B cell (primary cell): ENCODE measurements around the gene RILP. TPM values are rescaled to one million over a fixed set of nuclear protein-coding genes. Genes with fewer than 3 reads are reported as not detected.

Experiments used
- ATAC-seq: fragments of 200-7000 bp; cut with Tn5 transposase; one replicate; pipeline ENCODE4 v1.10.0; 2021; ENCODE audit warnings: low read depth, mild to moderate bottlenecking, moderate number of reproducible peaks, moderate library complexity
- CTCF ChIA-PET: fragments of 350-600 bp; sonication (Branson Sonifier 250); formaldehyde crosslinking; loops from one replicate; lab custom pipeline; 2021; ENCODE audit warnings: antibody characterized with exemption, inconsistent platforms; lab: Charles Lee
- POLR2A ChIA-PET: fragments of 350-600 bp; sonication (Branson Sonifier 250); formaldehyde crosslinking; loops from one replicate; lab custom pipeline; 2021; ENCODE audit warnings: antibody characterized with exemption; lab: Charles Lee
- DNase-seq: peaks from one replicate; pipeline ENCODE4 v3.0.0; 2013
- H2AFZ ChIP-seq: 2 replicates; pipeline ENCODE4 v1.6.1; 2012; ENCODE audit warnings: mild to moderate bottlenecking, low read depth, low read length; ENCODE audit not compliant: insufficient read depth, poor library complexity, severe bottlenecking
- H3K27ac ChIP-seq, 2 donors: 1 replicate in 1 of 2; 2 replicates in 1 of 2; pipeline ENCODE4 v1.5.1; 2012 to 2013; ENCODE audit warnings: low read length in 2 of 2, mild to moderate bottlenecking in 2 of 2, moderate library complexity in 1 of 2
- H3K27me3 ChIP-seq, 4 experiments: fragments of 200-600 bp in 1 of 4; sonication (generic) in 1 of 4; replicated peaks in 1 of 4; 1 replicate in 2 of 4; 2 replicates in 2 of 4; pipeline versions ENCODE4 v1.6.1 to v1.7.0; 2013 to 2016; ENCODE audit warnings: low read length in 3 of 4, mild to moderate bottlenecking in 2 of 4, mixed read lengths in 1 of 4, moderate library complexity in 1 of 4; ENCODE audit not compliant: insufficient read depth in 4 of 4, control insufficient read depth in 3 of 4; ENCODE audit errors: control extremely low read depth in 1 of 4
- H3K36me3 ChIP-seq, 2 experiments: replicated peaks in 1 of 2; 1 replicate in 1 of 2; 2 replicates in 1 of 2; pipeline versions ENCODE4 v1.6.1 to v1.7.1; 2013; ENCODE audit warnings: low read length in 1 of 2; ENCODE audit not compliant: insufficient read depth in 2 of 2, control insufficient read depth in 1 of 2; ENCODE audit errors: control extremely low read depth in 1 of 2, extremely low read depth in 1 of 2
- H3K4me1 ChIP-seq, 2 donors: fragments of 200-600 bp in 1 of 2; sonication (generic) in 1 of 2; 1 replicate in 1 of 2; 2 replicates in 1 of 2; pipeline versions ENCODE4 v1.5.1 to v1.6.1; 2013 to 2017; ENCODE audit warnings: low read length in 2 of 2; ENCODE audit not compliant: control insufficient read depth in 2 of 2, insufficient read depth in 2 of 2
- H3K4me2 ChIP-seq: replicated peaks from 2 replicates; pipeline ENCODE3; 2012; ENCODE audit warnings: mild to moderate bottlenecking, low read depth, low read length; ENCODE audit not compliant: poor library complexity, severe bottlenecking
- H3K4me3 ChIP-seq, 5 experiments: fragments of 200-600 bp in 1 of 5; sonication (generic) in 1 of 5; 1 replicate in 3 of 5; 2 replicates in 2 of 5; pipeline versions ENCODE4 v1.5.1 to v1.7.0; 2011 to 2016; ENCODE audit warnings: low read length in 4 of 5, mild to moderate bottlenecking in 4 of 5, low read depth in 2 of 5, control low read depth in 1 of 5, moderate library complexity in 1 of 5; ENCODE audit not compliant: insufficient read depth in 1 of 5; ENCODE audit errors: control extremely low read depth in 1 of 5, extremely low read depth in 1 of 5
- H3K79me2 ChIP-seq: fragments of 200-600 bp; sonication (generic); one replicate; pipeline ENCODE4 v1.6.0; 2016; ENCODE audit warnings: low read length; ENCODE audit not compliant: control insufficient read depth, insufficient read depth
- H3K9ac ChIP-seq: fragments of 200-600 bp; sonication (generic); 2 replicates; pipeline ENCODE4 v1.6.1; 2017; ENCODE audit warnings: mild to moderate bottlenecking, low read length, moderate library complexity
- H3K9me3 ChIP-seq, 3 donors: one replicate each; pipeline versions ENCODE4 v1.6.1 to v1.7.1; 2013; ENCODE audit warnings: low read length in 2 of 3; ENCODE audit not compliant: control insufficient read depth in 2 of 3, insufficient read depth in 1 of 3; ENCODE audit errors: control extremely low read depth in 1 of 3
- H4K20me1 ChIP-seq: 2 replicates; pipeline ENCODE4 v1.6.0; 2012; ENCODE audit warnings: mild to moderate bottlenecking, low read length; ENCODE audit not compliant: insufficient read depth, control insufficient read depth, poor library complexity, severe bottlenecking
- H3K27ac Mint-ChIP-seq: one replicate; pipeline ENCODE4 v1.8.0; 2021; ENCODE audit warnings: mixed read lengths
- H3K27me3 Mint-ChIP-seq: one replicate; pipeline ENCODE4 v1.8.0; 2021; ENCODE audit warnings: mixed read lengths
- H3K4me1 Mint-ChIP-seq: one replicate; pipeline ENCODE4 v1.8.0; 2021; ENCODE audit warnings: mixed read lengths
- H3K4me3 Mint-ChIP-seq: one replicate; pipeline ENCODE4 v1.8.0; 2021; ENCODE audit warnings: mixed read lengths
- H3K9me3 Mint-ChIP-seq: one replicate; pipeline ENCODE4 v1.8.0; 2022; ENCODE audit warnings: mixed read lengths; ENCODE audit not compliant: insufficient read depth
- CTCF ChIP-seq: fragments of 200-600 bp; IDR thresholded peaks from one replicate; pipeline ENCODE4 v1.8.0; 2022; ENCODE audit warnings: antibody characterized with exemption, mild to moderate bottlenecking
- EZH2 ChIP-seq: IDR thresholded peaks from 2 replicates; pipeline ENCODE4 v1.6.1; 2012; ENCODE audit warnings: borderline replicate concordance, low read depth, mild to moderate bottlenecking, moderate library complexity, low read length; ENCODE audit not compliant: insufficient read depth, poor library complexity, severe bottlenecking
- WGBS: methylation state at CpG from one replicate; pipeline ENCODE4 v1.1.5; 2013; ENCODE audit warnings: missing lambda C conversion rate; ENCODE audit not compliant: insufficient coverage; 5-methylcytosine and 5-hydroxymethylcytosine counted together
- intact Hi-C: fragments of 100-400 bp; cut with micrococcal nuclease; formaldehyde crosslinking; loops from one replicate; pipeline ENCODE4 v1.10.0; 2022
- polyA plus RNA-seq: library from polyadenylated mRNA; depleted of rRNA; stranded (reverse); fragments of >200 nt; gene quantifications from 2 replicates; pipeline ENCODE4 v1.2.3, GENCODE V29; 2012
- total RNA-seq, 2 donors: library from RNA; stranded (reverse); fragments of 120-200 nt in 1 of 2; gene quantifications; 1 replicate in 1 of 2; 2 replicates in 1 of 2; pipeline versions ENCODE4 v1.2.3 to v1.2.4, GENCODE V29; 2013 to 2022

RILP gene
- total and polyA plus RNA-seq, 2 donors (not counting 1 experiment from before 2014, with no cell fraction given) = 1.1 to 7.0 TPM

- no peaks in the 10 kb centered on the region for H3K36me3 ChIP-seq
- H3K4me3 Mint-ChIP-seq = peak overlapping the region; percentile 91
- CTCF ChIA-PET = interaction anchor here (7.1 to 7.8 kb wide), 2 partner anchors 16 to 72 kb away, joined by 93 to 135 read pairs; partner anchors contain the start of gene SLC43A2
- no peaks in the 10 kb centered on the region for H3K79me2 ChIP-seq
- TF ChIP-seq EZH2 (no peak), CTCF (no peak)
- ATAC-seq = peak; percentile 9
- intact Hi-C loops = loop anchor here (5.0 kb wide), 2 partner anchors 127 to 387 kb away; partner anchors contain the start of gene INPP5K
- WGBS = 11% methylated on average over 15 of the region's 15 CpGs
- peaks cover 30% of the 10 kb centered on the region for H3K4me1 Mint-ChIP-seq
- H3K4me2 ChIP-seq = peak overlapping the region; percentile 99
- no peak overlapping the region for H3K27ac ChIP-seq
- H3K4me1 ChIP-seq = peaks cover 29 to 37% of the 10 kb centered on the region in 2 donors
- POLR2A ChIA-PET = interaction anchor here (0.7 to 3.1 kb wide), 4 partner anchors 13 to 75 kb away, joined by 4 to 29 read pairs (median 6); partner anchors contain the start of gene SLC43A2
- H3K27me3 ChIP-seq = peaks cover 0 to 3% (median 0%) of the 10 kb centered on the region in 4 experiments
- peak; percentile 84 for DNase-seq
- no peak overlapping the region for H2AFZ ChIP-seq
- H3K4me3 ChIP-seq = peak overlapping the region in 1 of 5 experiments; percentile 66
- H3K9me3 ChIP-seq = peaks cover 0 to 5% (median 0%) of the 10 kb centered on the region in 3 donors
- no peaks in the 10 kb centered on the region for H3K9me3 Mint-ChIP-seq
- H3K27me3 Mint-ChIP-seq = no peaks in the 10 kb centered on the region
- H4K20me1 ChIP-seq = peaks cover 1% of the 10 kb centered on the region
- peak overlapping the region; percentile 91 for H3K27ac Mint-ChIP-seq
- peak overlapping the region; percentile 63 for H3K9ac ChIP-seq
Measured at GRCh38 chr17:1644493-1645206, 5.0 kb downstream of the RILP start.
